Suppressor macrophage (primary cell): Measurements from ENCODE around the gene EXOC3.

Source experiments
- DNase-seq, 4 experiments: peaks; one replicate each; pipeline ENCODE4 v3.0.0-alpha.2; 2020 to 2022

EXOC3 gene

DNA sequence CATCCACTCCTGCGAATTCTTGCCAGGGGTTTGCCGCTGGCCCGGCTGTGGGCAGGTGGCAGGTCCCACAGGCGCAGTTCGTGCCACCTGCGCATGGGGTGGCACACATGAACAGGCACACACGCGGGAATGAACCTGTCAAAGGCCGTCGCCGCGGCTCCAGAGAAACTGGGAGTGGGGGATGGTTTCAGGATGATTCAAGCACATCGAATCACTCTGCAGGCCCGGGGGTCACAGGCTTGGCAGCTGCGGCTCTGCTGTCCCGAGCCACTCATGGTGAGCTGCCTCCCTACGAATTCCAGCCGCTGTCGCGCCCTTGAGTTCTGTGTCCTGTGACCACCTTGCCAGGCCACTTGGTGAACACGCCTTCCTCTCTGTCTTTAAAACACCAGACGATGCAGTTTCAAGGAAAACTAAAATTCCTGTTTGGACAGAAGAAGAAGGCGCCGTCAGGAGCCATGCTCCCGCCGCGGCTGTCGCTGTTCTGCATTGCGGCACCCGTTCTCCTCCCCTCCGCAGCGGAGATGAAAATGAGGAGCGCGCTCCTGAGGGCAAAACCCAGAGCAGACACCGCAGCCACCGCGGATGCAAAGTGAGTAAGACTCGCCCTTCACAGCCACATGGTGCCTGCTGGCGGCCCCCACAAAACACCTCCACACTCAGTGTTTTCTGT lies 15.4 kb upstream of the EXOC3 start:
- DNase-seq, result no peak

DNA sequence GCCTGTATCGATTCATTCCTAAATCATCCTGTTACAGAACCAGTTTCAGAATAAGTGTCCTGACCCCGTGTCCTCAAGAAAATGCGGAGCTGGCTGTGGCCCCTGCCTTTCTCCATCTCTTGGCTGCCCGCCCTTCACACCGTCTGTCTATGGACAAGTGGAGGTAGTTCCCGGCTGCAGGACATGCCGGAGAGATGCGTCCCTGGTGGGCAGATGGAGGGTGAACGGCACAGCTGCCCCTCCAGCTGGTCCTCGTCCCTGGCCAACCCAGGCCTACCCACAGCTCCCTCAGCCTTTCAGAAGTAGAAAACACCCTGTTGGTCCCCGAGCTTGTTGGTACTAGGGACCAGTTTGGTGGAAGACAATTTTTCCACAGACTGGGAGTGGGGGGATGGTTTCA lies 14.8 kb upstream of the EXOC3 start:
- no peak for DNase-seq

DNA sequence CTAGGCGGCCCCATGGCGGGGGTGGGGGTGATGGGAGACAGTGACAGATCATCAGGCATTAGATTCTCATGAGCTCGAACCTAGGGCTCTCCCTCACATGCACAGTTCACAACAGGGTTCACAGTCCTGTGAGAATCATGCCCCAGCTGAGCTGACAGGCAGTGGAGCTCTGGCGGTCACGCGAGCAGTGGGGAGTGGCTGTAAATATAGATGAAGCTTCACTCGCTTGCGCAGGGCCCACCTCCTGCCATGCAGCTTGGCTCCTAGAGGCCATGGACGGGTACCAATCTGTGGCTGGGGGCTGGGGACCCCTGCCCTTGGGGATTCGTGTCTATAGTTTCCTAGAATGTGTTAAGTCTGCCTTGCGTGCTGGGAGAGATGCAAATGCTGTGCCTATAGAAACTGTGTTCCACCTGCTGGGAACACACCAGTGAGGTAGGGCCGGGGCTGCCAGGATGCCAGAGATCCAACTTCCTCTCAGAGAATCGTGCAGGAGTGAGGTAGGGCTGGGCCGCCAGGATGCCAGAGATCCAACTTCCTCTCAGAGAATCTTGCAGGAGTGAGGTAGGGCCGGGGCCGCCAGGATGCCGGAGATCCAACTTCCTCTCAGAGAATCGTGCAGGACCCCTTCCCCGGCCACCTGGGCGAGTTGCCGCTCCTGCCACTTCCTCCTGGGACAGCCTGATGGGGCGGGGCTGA lies 14.1 kb upstream of the EXOC3 start:
- no peak for DNase-seq

DNA sequence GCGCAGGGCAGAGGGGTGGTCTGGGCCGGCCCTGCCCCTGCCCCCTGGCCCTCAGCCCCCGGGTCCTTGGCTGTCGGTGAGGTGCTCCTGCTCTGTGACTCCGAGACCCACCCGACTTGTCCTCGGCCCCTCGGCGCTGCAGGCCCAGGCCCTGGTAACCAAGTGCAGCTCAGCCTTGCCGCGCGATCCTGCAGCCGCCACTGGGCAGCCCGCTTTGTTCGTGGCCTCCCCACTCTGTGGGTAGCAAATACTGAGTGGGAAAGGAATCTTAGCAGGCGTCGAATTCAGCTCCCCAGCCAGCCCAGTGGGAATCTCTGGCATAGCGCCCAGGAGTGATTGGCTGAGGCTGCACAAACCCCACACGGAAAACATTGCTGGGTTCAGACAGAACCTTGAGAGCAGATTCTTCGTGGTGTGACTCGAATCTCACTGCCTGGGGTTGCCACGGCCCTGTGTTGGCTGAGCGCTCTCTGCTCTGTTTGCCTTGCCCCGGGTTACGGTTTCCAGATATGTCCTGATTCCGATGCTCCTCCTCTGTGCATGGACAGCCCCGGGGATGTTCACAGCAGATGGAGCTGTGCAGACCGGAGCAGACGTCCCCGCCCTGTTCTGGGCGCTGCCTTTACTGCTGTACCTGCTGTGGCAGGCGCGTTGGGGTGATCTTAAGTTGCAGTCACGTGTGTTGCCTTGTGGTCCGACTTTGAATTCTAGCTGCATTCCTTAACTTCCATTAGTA lies 13.4 kb upstream of the EXOC3 start:
- DNase-seq, result no peak

DNA sequence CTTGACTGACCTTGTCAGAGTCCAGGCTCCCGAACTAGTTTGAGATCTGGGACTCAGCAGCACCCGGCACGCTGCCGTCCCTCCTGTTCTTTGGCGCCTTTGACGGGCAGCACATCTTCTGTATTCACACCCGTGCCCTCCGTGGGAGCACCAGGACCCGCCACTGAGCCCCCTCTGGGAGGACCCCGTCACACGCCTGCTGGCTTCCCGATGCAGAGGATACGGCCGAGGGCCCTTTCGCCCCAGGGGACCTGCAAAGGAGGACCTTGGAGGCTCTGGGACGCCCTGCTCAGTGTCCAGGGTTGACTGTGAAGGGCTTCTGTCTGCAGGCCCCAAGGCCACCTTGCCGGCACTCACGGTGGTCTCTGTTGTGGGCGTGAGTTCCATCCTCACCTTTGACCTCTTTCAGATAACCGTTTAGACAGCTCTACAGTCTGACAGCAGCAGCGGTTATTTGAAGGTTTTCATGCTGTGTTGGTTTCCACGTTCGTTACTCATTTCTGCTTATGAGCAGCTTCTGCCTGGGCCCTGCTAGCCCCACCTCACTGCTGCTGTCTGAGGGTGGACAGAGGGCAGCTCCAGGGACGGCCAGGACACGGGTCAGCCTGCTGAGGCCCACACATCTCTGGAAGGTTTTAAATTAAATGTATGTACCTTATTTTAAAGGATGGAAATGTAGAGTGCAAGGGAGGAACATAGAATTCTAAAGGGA lies 12.6 kb upstream of the EXOC3 start:
- DNase-seq, result no peak

DNA sequence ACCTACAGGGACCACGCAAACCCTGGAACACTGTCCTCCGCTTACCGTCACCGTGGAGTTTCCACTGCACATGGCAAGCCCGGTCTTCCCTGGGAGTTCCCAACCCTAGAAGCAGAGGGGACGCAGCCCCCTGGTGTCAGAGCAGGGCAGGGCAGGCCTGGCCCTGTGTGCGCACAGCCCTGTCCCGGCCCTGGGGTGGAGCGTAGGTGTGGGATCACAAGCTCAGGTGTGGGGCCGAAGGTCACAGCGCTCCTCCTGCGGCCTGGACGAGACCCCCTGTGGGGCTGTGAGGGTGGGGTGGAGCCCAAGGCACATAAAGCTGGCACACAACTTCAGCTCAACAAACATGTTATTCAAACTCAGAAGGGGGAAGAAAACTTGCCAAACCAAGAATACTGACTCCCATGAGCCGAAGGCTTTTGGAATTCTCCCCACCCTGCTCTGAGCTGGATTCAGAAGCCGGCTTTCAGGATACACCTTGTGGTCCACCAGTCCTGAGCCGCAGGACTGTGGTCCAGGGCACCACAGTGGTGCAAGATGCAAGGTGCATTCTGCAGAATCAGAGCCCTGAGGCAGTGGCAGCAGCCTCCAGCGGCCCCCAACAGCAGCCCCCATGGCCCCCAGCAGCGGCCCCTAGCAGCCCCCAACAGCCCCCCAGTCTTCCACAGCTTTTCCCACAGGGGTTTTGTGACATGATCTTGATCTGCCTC lies 11.8 kb upstream of the EXOC3 start:
- DNase-seq, result peak; percentile 42 to 74 (median 54)

DNA sequence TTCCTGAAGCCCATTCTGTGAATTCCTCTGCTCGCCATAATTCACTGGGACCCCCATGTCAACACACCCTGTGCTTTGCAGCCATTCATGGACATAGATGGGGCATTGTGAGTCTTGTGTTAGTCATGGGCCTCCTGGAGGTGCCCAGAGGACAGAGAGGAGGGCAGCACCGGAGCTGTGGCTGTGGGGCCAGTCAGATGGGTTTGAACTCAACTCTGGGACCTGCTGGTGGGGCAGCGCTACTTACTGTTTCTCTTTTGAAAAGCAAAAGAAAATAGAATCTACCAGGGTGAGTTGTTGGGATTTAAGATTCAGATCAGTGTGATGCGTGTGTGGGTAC lies 11.3 kb upstream of the EXOC3 start:
- no peak for DNase-seq

DNA sequence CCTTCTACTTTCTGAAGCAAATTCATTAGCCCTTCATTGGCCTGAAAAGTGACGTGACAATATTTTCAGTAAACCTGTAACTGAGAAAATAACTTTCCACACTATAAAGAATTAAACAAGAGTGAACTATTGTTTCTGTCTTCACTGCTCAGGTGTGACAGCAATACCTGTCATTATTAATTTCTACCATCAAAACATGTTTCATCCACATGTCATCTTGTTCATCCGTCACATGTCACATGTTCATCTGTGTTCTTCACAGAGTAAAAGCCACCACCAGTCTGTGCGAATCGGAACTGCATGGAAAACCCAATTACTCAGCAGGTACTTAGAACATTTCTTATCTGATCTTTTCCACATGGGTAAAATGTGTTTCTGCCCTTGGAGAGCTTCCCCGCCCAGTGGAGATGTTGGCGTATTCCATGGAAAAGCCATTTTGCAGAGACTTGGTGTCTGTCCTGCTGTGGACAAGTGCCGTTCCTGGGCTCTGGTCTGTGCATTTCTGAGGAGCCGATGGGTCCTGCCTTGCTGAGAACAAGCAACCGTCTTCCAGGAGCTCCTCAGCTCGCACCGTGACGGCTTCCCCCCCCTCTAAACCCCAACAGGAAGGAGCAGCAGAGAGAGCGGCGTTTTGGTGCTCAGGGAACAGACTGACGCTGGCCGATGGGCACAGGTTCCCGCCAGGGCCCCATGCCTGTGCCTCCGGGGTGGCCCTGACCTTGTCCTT lies 10.6 kb upstream of the EXOC3 start:
- DNase-seq, result no peak

DNA sequence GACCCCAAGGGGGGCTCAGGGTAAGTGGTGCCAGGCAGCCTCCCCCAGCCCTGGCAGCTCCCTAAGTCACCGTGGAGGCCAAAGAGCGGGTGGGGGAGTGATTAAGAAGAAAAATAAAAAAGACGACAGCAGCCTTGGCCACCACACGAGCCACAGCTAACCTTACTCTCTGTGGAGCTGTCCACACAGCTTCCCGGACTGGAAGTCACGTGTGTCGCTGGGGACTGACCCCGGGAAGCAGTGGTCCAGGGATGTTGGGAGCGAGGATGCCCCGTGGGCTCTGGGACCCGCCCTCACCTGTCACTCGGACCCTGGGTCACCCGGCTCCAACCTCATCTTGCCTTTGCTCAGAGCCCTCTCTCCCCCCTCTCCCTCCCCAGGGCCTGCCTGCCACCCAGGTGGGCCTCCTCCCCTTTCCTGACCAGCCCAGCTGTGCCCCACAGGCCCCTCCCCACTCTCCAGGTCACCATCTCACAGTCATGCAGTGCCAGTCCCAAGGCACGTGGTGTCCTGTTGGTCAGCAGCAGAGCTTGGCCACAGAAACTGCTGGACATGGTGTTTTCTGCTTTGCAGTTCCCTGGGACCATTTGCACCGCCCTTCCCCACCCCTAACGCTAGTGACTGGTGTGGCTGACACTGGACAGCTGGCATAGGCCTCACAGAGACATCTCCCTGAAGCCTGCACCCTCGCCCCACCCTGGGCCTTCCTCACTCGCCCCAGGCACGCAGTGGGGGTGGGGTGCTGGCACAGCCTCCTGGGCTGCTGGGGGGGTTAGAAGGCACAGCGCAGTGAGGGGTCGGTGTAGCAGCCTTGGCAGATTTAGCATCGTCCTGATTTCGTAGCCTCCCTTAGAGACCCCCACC lies 9.8 kb upstream of the EXOC3 start:
- DNase-seq, result no peak

DNA sequence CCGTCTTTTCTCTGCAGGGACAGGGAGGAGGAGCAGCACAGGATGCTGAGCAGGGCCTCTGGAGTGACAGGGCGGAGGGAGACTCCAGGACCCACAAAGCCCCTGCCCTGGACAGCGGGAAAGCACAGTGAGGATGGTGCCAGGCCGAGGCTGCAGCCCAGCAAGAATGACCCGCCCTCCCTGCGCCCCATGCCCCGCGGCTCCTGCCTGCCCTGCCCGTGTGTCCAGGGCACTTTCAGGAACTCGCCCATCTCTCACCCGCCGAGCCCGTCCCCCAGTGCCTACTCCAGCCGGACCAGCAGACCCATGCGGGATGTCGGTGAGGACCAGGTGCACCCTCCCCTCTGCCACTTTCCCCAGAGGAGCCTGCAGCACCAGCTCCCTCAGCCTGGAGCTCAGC lies 9.1 kb upstream of the EXOC3 start:
- no peak for DNase-seq

DNA sequence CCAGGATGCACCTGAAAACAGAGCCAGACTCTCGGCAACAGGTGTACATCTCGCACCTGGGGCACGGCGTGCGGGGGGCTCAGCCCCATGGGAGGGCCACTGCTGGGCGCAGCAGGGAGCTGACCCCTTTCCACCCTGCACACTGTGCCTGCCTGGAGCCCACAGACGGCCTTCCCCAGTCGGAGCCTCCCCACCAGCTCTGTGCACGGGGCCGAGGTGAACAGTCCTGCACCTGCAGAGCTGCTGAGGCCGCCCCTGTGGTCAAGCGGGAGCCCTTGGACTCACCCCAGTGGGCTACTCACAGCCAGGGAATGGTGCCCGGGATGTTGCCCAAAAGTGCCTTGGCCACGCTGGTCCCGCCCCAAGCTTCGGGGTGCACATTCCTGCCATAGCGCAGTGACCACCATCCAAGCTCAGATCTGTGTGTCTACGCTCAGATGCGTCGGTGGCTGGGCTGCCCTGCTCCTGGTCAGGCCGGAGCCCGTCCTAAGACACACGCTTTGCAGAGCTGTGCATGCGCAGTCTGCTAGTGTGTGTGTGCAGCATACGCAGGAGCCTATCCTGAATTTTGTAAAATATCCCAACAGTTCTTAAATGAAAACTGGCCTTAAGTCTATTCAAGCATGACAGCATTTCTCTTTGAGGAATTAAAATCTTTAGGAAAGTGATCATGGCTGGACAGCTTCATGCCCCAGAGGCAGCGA lies 8.4 kb upstream of the EXOC3 start:
- DNase-seq, result no peak

DNA sequence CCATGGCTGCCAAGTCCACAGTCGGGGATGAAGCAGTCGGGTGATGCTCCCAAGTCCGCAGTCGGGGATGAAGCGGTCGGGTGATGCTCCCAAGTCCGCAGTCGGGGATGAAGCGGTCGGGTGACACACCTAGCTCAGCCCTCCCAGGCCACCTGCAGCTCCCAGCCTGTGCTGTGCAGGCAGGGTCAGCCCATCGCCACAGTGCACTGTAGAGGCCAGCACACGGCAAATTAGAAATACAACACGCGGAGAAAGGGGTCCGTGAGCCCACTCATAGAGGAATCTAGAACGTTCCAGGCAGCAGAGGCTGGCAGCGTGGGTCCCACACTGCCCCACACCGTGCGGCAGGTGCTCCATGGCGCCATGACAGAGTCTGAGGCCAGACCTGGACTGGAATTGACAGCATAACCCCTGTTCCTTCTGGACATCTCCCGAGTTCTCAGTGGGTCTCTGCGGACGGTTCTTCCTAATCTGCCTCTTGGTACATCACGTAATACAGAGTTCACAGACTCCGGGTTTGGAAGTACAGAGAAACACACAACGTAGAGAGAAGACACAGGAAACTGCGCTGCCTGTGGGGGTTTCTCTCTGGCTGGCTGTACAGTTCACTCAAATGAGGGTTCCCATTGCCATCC lies 7.7 kb upstream of the EXOC3 start:
- DNase-seq, result no peak

DNA sequence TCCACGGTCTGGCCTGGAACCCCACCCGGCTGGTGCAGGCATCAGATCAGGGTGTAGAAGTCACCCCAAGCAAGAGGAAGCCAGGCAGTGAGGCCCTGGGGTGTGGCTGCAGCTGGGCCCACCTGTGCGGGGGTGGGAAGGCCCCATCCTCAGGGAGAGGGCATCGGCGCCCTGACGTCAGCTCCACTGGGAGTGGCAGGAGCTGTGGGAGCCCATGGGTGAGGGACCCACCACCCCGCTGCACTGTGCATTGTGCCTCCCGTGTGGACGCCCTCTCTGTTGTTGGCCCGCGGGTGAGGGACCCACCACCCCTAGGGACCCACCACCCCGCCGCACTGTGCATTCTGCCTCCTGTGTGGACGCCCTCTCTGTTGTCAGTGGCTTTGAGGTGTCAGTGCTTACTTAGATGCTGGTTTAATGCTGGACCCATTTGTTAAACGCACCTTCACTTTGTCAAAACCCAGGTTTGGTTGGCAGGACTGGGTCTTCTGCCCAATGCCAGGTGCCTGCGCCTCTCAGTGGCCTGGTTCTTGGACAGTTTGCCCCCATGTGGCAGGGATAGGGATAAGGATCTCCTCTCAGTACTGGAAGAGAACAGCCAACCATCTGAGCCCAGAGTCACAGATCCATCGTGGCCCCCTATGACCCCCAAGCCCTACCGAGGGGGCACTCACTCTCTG lies 6.9 kb upstream of the EXOC3 start:
- DNase-seq, result peak; percentile 17 to 48 (median 33)

DNA sequence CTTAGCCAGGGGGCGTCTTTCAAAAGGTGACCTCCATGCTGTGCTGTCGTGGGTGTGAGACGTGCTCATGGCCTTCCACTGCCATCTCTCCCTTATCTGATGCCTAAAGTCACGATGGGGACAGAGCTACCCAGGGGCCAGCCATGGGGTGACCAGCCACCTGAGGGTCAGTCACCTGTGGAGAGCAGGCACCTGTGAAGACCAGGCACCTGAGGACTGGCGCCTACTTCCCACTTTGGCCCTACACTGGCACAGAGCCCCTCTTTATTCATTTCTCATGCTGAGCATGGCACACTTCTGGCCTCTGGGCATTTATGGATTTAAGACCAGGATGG lies 6.4 kb upstream of the EXOC3 start:
- DNase-seq, result no peak

DNA sequence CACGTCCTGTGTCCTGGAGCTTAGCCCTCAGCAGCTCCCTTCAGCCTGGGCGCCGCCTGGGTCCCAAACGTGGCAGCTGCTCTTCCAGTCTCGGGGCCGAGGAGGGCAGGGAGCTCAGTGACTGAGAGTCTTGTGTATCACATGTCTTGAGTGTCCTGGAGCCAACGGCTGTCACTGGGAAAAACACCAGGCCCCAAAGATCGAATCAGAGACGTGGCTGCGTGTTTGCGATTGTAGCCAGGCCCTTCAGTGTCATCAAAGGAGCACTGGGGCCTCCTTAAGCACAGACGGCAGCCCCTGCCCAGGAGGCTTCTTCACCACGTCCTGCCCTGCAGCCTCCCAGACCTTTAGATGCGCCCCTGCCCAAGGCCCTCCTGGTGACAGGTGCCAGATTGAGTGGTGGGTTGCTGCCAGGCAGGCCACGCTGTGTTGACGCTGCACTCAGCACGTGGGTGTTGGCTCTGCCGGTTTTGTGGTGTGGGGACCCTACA lies 5.7 kb upstream of the EXOC3 start:
- DNase-seq, result no peak

DNA sequence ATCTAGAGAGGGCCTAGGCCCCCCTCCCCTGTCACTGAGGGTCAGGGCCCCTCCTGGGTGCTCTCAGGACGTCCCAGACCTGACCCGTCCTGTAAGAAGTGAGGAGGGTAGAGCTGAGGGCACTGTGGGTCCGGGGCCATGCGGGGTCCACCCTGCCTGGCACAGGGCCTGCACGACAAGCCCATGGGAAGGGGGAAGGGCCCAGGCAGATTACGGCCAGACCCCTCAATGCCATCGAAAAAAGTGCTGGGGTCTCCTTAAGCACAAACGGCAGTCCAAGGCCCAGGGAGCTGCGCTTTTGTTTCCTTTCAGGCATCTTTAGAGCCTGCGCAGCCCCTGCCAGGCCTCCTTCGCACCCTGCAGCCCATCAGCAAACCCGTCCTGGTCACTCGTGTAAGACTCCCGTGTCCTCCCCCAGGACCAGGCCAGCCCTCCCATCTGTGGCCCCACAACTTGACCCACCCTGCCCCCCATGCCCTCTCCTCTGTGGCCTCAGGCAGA lies 4.4 kb upstream of the EXOC3 start:
- DNase-seq, result no peak

DNA sequence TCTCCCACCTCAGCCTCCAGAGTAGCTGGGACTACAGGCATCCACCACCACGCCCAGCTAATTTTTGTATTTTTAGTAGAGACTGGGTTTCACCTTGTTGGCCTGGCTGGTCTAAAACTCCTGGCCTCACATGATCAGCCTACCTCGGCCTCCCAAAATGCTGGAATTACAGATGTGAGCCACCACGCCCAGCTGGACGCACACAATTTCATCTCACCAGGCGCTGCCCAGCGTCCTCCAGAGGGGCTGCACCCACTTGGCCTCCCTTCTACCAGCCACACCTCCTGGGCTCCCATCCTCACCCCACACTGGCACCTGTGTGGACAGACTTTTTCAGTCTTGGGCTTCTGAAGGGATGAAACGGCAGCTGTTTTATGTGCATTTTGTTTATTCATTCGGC lies 3.8 kb upstream of the EXOC3 start:
- no peak for DNase-seq

DNA sequence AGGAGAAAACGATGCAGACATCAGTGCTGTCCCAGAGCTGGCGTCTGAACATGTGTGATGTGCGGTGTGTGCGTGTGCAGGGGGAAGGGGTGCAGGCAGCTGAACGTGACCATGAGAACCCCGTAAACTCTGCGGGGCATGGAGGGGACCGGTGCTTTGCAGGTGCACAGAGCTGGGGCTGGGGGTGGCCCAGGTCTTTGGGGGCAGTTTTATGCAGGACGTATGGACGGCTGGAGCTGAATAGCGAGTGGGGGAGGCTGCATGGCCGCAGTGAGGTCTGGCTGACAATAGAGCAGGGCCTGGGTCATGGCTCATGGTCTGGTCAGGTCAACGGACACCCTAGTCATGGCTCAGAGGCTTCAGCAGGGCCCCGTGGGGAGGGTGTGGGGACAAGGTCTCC lies 3.3 kb upstream of the EXOC3 start:
- DNase-seq, result no peak
